A549 (cell line): ENCODE data around the gene DOCK11.

Experiments
- CTCF ChIP-seq: fragments of >200 bp; sonication (Bioruptor Twin); formaldehyde crosslinking; IDR thresholded peaks from 3 replicates; pipeline ENCODE4 v1.5.1; 2016
- EHF ChIP-seq: fragments of 250-450 bp; sonication (Bioruptor Pico); IDR thresholded peaks from 2 replicates; pipeline ENCODE4 v1.5.0; 2020; ENCODE audit warnings: mild to moderate bottlenecking

- no peak for TF ChIP-seq EHF (CRISPR knock-in tag)
- no peak for TF ChIP-seq CTCF
Measured at GRCh38 chrX:118577041-118577440, 81.4 kb downstream of the DOCK11 start.
